Adrenal gland (tissue), 12 donors: ENCODE results near the gene NAPA. TPM values are rescaled to one million over a fixed set of nuclear protein-coding genes. Genes with fewer than 3 reads are reported as not detected.
A peak's percentile ranks its signal among the peaks of the same experiment; 100 is the strongest.

Source experiments
- DNase-seq, 7 donors: peaks; one replicate each; pipeline ENCODE4 v3.0.0-alpha.2; 2019 to 2020
- H3K27ac ChIP-seq, 5 donors: fragments of 200-600 bp; sonication (generic) in 4 of 5; 1 replicate in 3 of 5; 2 replicates in 2 of 5; pipeline versions ENCODE4 v1.5.1 to v1.8.0; 2016 to 2020; ENCODE audit warnings: mild to moderate bottlenecking in 1 of 5
- H3K27me3 ChIP-seq: fragments of 200-600 bp; 2 replicates; pipeline ENCODE4 v1.8.0; 2021
- H3K36me3 ChIP-seq, 2 donors: fragments of 200-600 bp; replicated peaks in 1 of 2; 1 replicate in 1 of 2; 2 replicates in 1 of 2; pipeline versions ENCODE4 v1.5.1 to v1.8.0; 2018 to 2022
- H3K4me1 ChIP-seq, 2 donors: fragments of 200-600 bp; replicated peaks in 1 of 2; 1 replicate in 1 of 2; 2 replicates in 1 of 2; pipeline versions ENCODE4 v1.5.1 to v1.8.0; 2018 to 2021
- H3K4me3 ChIP-seq, 4 donors: fragments of 200-600 bp; sonication (generic) in 3 of 4; one replicate each; pipeline ENCODE4 v1.5.1; 2016 to 2018
- H3K9me3 ChIP-seq, 3 donors: fragments of 200-600 bp; sonication (generic) in 1 of 3; replicated peaks in 1 of 3; 1 replicate in 2 of 3; 2 replicates in 1 of 3; pipeline versions ENCODE4 v1.5.1 to v1.8.0; 2016 to 2021
- CTCF ChIP-seq, 6 experiments: fragments of 450-650 bp in 4 of 6; fragments of 200-600 bp in 2 of 6; sonication (generic) in 1 of 6; IDR thresholded peaks; 1 replicate in 5 of 6; 2 replicates in 1 of 6; pipeline versions ENCODE4 v1.5.1 to v1.8.0; 2016 to 2021; ENCODE audit warnings: antibody characterized with exemption in 6 of 6, mild to moderate bottlenecking in 2 of 6, moderate library complexity in 1 of 6
- POLR2A ChIP-seq, 2 donors: fragments of 450-650 bp; IDR thresholded peaks; one replicate each; pipeline ENCODE4 v1.6.1; 2017; ENCODE audit warnings: antibody characterized with exemption in 2 of 2, mild to moderate bottlenecking in 2 of 2, moderate library complexity in 1 of 2
- WGBS, 4 donors: extraction: QIAGEN DNeasy Blood & Tissue Kit in 2 of 4; methylation state at CpG; one replicate each; pipeline versions ENCODE4 v1.1.5 to v1.1.7; 2013 to 2017; 5-methylcytosine and 5-hydroxymethylcytosine counted together
- intact Hi-C, 2 donors: fragments of 100-400 bp; cut with DNase I; formaldehyde crosslinking; loops; one replicate each; pipeline versions ENCODE4 v1.14.1 to v1.15.0; 2022 to 2023
- polyA plus RNA-seq, 3 donors: library from polyadenylated mRNA; stranded (reverse); fragments of 200-250 nt in 2 of 3; fragments of 350-450 nt in 1 of 3; fragmentation: Illumina TruSeq in 1 of 3; extraction: RNeasy Lipid Tissue Mini Kit (QIAGEN cat#74804) in 1 of 3; gene quantifications; one replicate each; pipeline ENCODE4 v1.2.3, GENCODE V29; 2013 to 2014
- total RNA-seq, 9 donors: library from RNA; depleted of rRNA in 4 of 9; stranded (reverse); fragments of >200 nt in 4 of 9; fragments of 120-200 nt in 1 of 9; fragmentation: NEBNext Ultra II Directional in 1 of 9; extraction: Animal tissue kit (Norgen Biotek cat#: 25700) in 1 of 9; gene quantifications; one replicate each; pipeline versions ENCODE4 v1.1.0 to v1.2.4, GENCODE V29; 2013 to 2023
- donor health status: healthy with polysubstance abuse.
- donor health status: Bipolar disorder and iron deficiency.
- donor health status: DM: yes; HTN: yes; CAD: no.
- donor health status: DM: no; HTN: no; CAD: no.
- donor health status: DM: no; HTN: no; CAD: no.
- donor health status: DM: yes; HTN: yes; CAD: no.

The NAPA gene
- total and polyA plus RNA-seq, 12 donors, result 122 to 481 (median 254) TPM

- WGBS, 4 donors, result 78 to 85% (median 81%) methylated on average over 13 to 17 of the region's 17 CpGs
- Histone ChIP-seq H3K27me3 (no peaks in the 10 kb centered on the region), H3K27ac (no peak overlapping the region), H3K9me3 (no peaks in the 10 kb centered on the region), H3K36me3 (peaks cover 0 to 75% of the 10 kb centered on the region in 2 donors), H3K4me1 (peaks cover 0 to 6% of the 10 kb centered on the region in 2 donors), H3K4me3 (no peak overlapping the region)
- no peak for TF ChIP-seq CTCF (IDR thresholded peaks at IDR 0.05)
- TF ChIP-seq POLR2A (IDR thresholded peaks at IDR 0.05), result no peak
- DNase-seq, result no peak
- intact Hi-C loops, result no loop called here
Measured at GRCh38 chr19:47495478-47496372, 19.1 kb downstream of the NAPA start.

GRCh38 chr19:47494729-47495128 lies 20.1 kb downstream of the NAPA start:
- Histone ChIP-seq H3K27me3 (no peaks in the 10 kb centered on the region), H3K4me1 (peaks cover 0 to 6% of the 10 kb centered on the region in 2 donors), H3K9me3 (no peaks in the 10 kb centered on the region), H3K4me3 (no peak overlapping the region), H3K27ac (peak overlapping the region in 1 of 5 donors; percentile 45), H3K36me3 (peaks cover 0 to 67% of the 10 kb centered on the region in 2 donors)
- no peak for TF ChIP-seq CTCF (IDR thresholded peaks at IDR 0.05)
- no peak for TF ChIP-seq POLR2A (IDR thresholded peaks at IDR 0.05)
- peak in 1 of 7 donors; percentile 87 for DNase-seq
- intact Hi-C loops, result no loop called here
- WGBS, 4 donors, result 56 to 69% (median 65%) methylated on average over 9 of the region's 9 CpGs

- Histone ChIP-seq H3K9me3 (no peaks in the 10 kb centered on the region), H3K36me3 (peaks cover 0 to 67% of the 10 kb centered on the region in 2 donors), H3K27me3 (no peaks in the 10 kb centered on the region), H3K4me1 (peaks cover 0 to 6% of the 10 kb centered on the region in 2 donors), H3K4me3 (no peak overlapping the region), H3K27ac (peak overlapping the region in 1 of 5 donors; percentile 45)
- no peak for TF ChIP-seq POLR2A (IDR thresholded peaks at IDR 0.05)
- no peak for TF ChIP-seq CTCF (IDR thresholded peaks at IDR 0.05)
- WGBS, 4 donors, result 50 to 91% (median 87%) methylated on average over 1 to 5 of the region's 5 CpGs
- intact Hi-C loops, result no loop called here
- no peak for DNase-seq
Measured at GRCh38 chr19:47494211-47494547, 20.7 kb downstream of the NAPA start.

- H3K4me3 ChIP-seq, result no peak overlapping the region
- no peaks in the 10 kb centered on the region for H3K27me3 ChIP-seq
- peaks cover 0 to 66% of the 10 kb centered on the region in 2 donors for H3K36me3 ChIP-seq
- WGBS, 4 donors, result 78 to 88% (median 80%) methylated on average over 14 to 18 of the region's 18 CpGs
- no peak for DNase-seq
- H3K27ac ChIP-seq, result peak overlapping the region in 1 of 5 donors; percentile 45
- TF ChIP-seq CTCF (IDR thresholded peaks at IDR 0.05) (no peak), POLR2A (IDR thresholded peaks at IDR 0.05) (no peak)
- H3K9me3 ChIP-seq, result no peaks in the 10 kb centered on the region
- intact Hi-C loops, result no loop called here
- H3K4me1 ChIP-seq, result peaks cover 0 to 6% of the 10 kb centered on the region in 2 donors
Measured at GRCh38 chr19:47493378-47494210, 21.3 kb downstream of the NAPA start.
